Activated naive CD4-positive, alpha-beta T cell treated with anti-CD3 and anti-CD28 coated beads, Interleukin-2, amount 50 U/mL, for 24 hours (primary cell): ENCODE data around the gene FAM25C.
"Not testable (repeated sequence)": the region's sequence is repeated elsewhere in the genome, so short reads cannot be mapped to it uniquely, and the experiment has no call there.

ENCODE experiments used
- H3K27ac Mint-ChIP-seq: one replicate; pipeline ENCODE4 v1.8.0; 2021; ENCODE audit warnings: mild to moderate bottlenecking, mixed read lengths
- H3K27me3 Mint-ChIP-seq: one replicate; pipeline ENCODE4 v1.8.0; 2021; ENCODE audit warnings: mixed read lengths
- H3K36me3 Mint-ChIP-seq: one replicate; pipeline ENCODE4 v1.8.0; 2021; ENCODE audit warnings: mixed read lengths
- H3K4me1 Mint-ChIP-seq: one replicate; pipeline ENCODE4 v1.8.0; 2021; ENCODE audit warnings: mixed read lengths
- H3K4me3 Mint-ChIP-seq: one replicate; pipeline ENCODE4 v1.8.0; 2021; ENCODE audit warnings: mild to moderate bottlenecking, mixed read lengths
- H3K9me3 Mint-ChIP-seq: one replicate; pipeline ENCODE4 v1.8.0; 2021; ENCODE audit warnings: mixed read lengths

Gene FAM25C

GRCh38 chr10:47999691-48000090 lies at the start of gene FAM25C:
FAM25C (minus strand) TSS chr10:47999791; CDS start chr10:47999765, 26 bp downstream.
- not testable (repeated sequence) for H3K9me3 Mint-ChIP-seq, H3K36me3 Mint-ChIP-seq, H3K4me3 Mint-ChIP-seq, H3K27ac Mint-ChIP-seq, H3K27me3 Mint-ChIP-seq, H3K4me1 Mint-ChIP-seq

GRCh38 chr10:48044557-48044956 lies 45.0 kb upstream of the FAM25C start:
- not testable (repeated sequence) for H3K36me3 Mint-ChIP-seq, H3K9me3 Mint-ChIP-seq, H3K27ac Mint-ChIP-seq, H3K4me3 Mint-ChIP-seq, H3K27me3 Mint-ChIP-seq, H3K4me1 Mint-ChIP-seq

- not testable (repeated sequence) for H3K27ac Mint-ChIP-seq, H3K4me3 Mint-ChIP-seq, H3K9me3 Mint-ChIP-seq, H3K4me1 Mint-ChIP-seq, H3K36me3 Mint-ChIP-seq, H3K27me3 Mint-ChIP-seq
Observed at GRCh38 chr10:48031390-48031789, 31.8 kb upstream of the FAM25C start.

- H3K4me1 Mint-ChIP-seq, H3K27me3 Mint-ChIP-seq, H3K36me3 Mint-ChIP-seq: not testable (repeated sequence)
Observed at GRCh38 chr10:48002306-48002705, 2.7 kb upstream of the FAM25C start.

GRCh38 chr10:47994045-47994444 lies 5.5 kb downstream of the FAM25C start:
- H3K4me3 Mint-ChIP-seq, H3K4me1 Mint-ChIP-seq, H3K27me3 Mint-ChIP-seq, H3K9me3 Mint-ChIP-seq, H3K27ac Mint-ChIP-seq, H3K36me3 Mint-ChIP-seq: not testable (repeated sequence)

More at GRCh38 chr10:48002306-48002705, 2.7 kb upstream of the FAM25C start:
- H3K9me3 Mint-ChIP-seq, H3K27ac Mint-ChIP-seq, H3K4me3 Mint-ChIP-seq: not testable (repeated sequence)

GRCh38 chr10:47992560-47992959 lies 7.0 kb downstream of the FAM25C start:
- not testable (repeated sequence) for H3K27me3 Mint-ChIP-seq, H3K4me3 Mint-ChIP-seq, H3K36me3 Mint-ChIP-seq, H3K27ac Mint-ChIP-seq, H3K9me3 Mint-ChIP-seq, H3K4me1 Mint-ChIP-seq

- not testable (repeated sequence) for H3K4me3 Mint-ChIP-seq, H3K9me3 Mint-ChIP-seq, H3K27ac Mint-ChIP-seq, H3K36me3 Mint-ChIP-seq, H3K27me3 Mint-ChIP-seq, H3K4me1 Mint-ChIP-seq
Observed at GRCh38 chr10:47991706-47992105, 7.9 kb downstream of the FAM25C start.

GRCh38 chr10:47990097-47990496 lies 9.5 kb downstream of the FAM25C start:
- H3K4me1 Mint-ChIP-seq, H3K27me3 Mint-ChIP-seq, H3K9me3 Mint-ChIP-seq, H3K36me3 Mint-ChIP-seq, H3K4me3 Mint-ChIP-seq, H3K27ac Mint-ChIP-seq: not testable (repeated sequence)

- not testable (repeated sequence) for H3K27me3 Mint-ChIP-seq, H3K36me3 Mint-ChIP-seq, H3K4me3 Mint-ChIP-seq, H3K27ac Mint-ChIP-seq, H3K4me1 Mint-ChIP-seq, H3K9me3 Mint-ChIP-seq
Observed at GRCh38 chr10:47989542-47989950, 10.0 kb downstream of the FAM25C start.

GRCh38 chr10:47988718-47989541 lies 10.7 kb downstream of the FAM25C start:
- not testable (repeated sequence) for H3K27ac Mint-ChIP-seq, H3K9me3 Mint-ChIP-seq, H3K4me1 Mint-ChIP-seq, H3K27me3 Mint-ChIP-seq, H3K36me3 Mint-ChIP-seq, H3K4me3 Mint-ChIP-seq

- H3K4me3 Mint-ChIP-seq = not testable (repeated sequence)
Observed at GRCh38 chr10:47987952-47988351, 11.6 kb downstream of the FAM25C start.

GRCh38 chr10:47986413-47987230 lies 13.0 kb downstream of the FAM25C start:
- not testable (repeated sequence) for H3K4me3 Mint-ChIP-seq, H3K9me3 Mint-ChIP-seq, H3K36me3 Mint-ChIP-seq, H3K4me1 Mint-ChIP-seq, H3K27me3 Mint-ChIP-seq, H3K27ac Mint-ChIP-seq

More at GRCh38 chr10:47987952-47988351, 11.6 kb downstream of the FAM25C start:
- H3K36me3 Mint-ChIP-seq, H3K9me3 Mint-ChIP-seq, H3K27me3 Mint-ChIP-seq, H3K27ac Mint-ChIP-seq, H3K4me1 Mint-ChIP-seq: not testable (repeated sequence)

GRCh38 chr10:47975409-47975808 lies 24.2 kb downstream of the FAM25C start:
- H3K9me3 Mint-ChIP-seq, H3K4me3 Mint-ChIP-seq, H3K4me1 Mint-ChIP-seq, H3K27me3 Mint-ChIP-seq, H3K27ac Mint-ChIP-seq, H3K36me3 Mint-ChIP-seq: not testable (repeated sequence)

- not testable (repeated sequence) for H3K27ac Mint-ChIP-seq, H3K27me3 Mint-ChIP-seq, H3K4me3 Mint-ChIP-seq, H3K36me3 Mint-ChIP-seq, H3K9me3 Mint-ChIP-seq, H3K4me1 Mint-ChIP-seq
Observed at GRCh38 chr10:47973131-47973530, 26.5 kb downstream of the FAM25C start.

GRCh38 chr10:47972077-47972476 lies 27.5 kb downstream of the FAM25C start:
- H3K9me3 Mint-ChIP-seq, H3K4me1 Mint-ChIP-seq, H3K27ac Mint-ChIP-seq, H3K27me3 Mint-ChIP-seq, H3K36me3 Mint-ChIP-seq, H3K4me3 Mint-ChIP-seq: not testable (repeated sequence)

- not testable (repeated sequence) for H3K36me3 Mint-ChIP-seq, H3K27ac Mint-ChIP-seq, H3K4me1 Mint-ChIP-seq, H3K9me3 Mint-ChIP-seq, H3K27me3 Mint-ChIP-seq, H3K4me3 Mint-ChIP-seq
Observed at GRCh38 chr10:47971598-47971997, 28.0 kb downstream of the FAM25C start.

GRCh38 chr10:47970047-47970446 lies 29.5 kb downstream of the FAM25C start:
- H3K4me1 Mint-ChIP-seq, H3K36me3 Mint-ChIP-seq, H3K9me3 Mint-ChIP-seq, H3K27me3 Mint-ChIP-seq, H3K4me3 Mint-ChIP-seq, H3K27ac Mint-ChIP-seq: not testable (repeated sequence)
